GM23338 (cell line): ENCODE results near the gene ROBO1. TPM values are rescaled to one million over a fixed set of nuclear protein-coding genes. Genes with fewer than 3 reads are reported as not detected.

Experiments
- ATAC-seq: fragments of 200-7000 bp; cut with Tn5 transposase; 3 replicates; pipeline ENCODE4 v1.9.1; 2020
- DNase-seq: peaks from one replicate; pipeline ENCODE4 v3.0.0-alpha.2; 2015; ENCODE audit warnings: low spot score
- H2AFZ ChIP-seq: fragments of 200-600 bp; sonication (generic); 2 replicates; pipeline ENCODE4 v1.8.0; 2016; ENCODE audit warnings: antibody characterized with exemption, mild to moderate bottlenecking, moderate library complexity
- H3F3A ChIP-seq: fragments of 200-600 bp; sonication (generic); replicated peaks from 2 replicates; pipeline ENCODE4 v1.8.0; 2017; ENCODE audit warnings: antibody characterized with exemption, mixed run types, low read depth
- H3K27ac ChIP-seq: fragments of 200-600 bp; sonication (generic); 2 replicates; pipeline ENCODE4 v1.6.1; 2016; ENCODE audit warnings: low read depth
- H3K27me3 ChIP-seq: fragments of 200-600 bp; sonication (generic); 2 replicates; pipeline ENCODE4 v1.8.0; 2016; ENCODE audit warnings: mild to moderate bottlenecking, mixed run types, moderate library complexity; ENCODE audit not compliant: insufficient read depth
- H3K36me3 ChIP-seq: fragments of 200-600 bp; sonication (generic); 2 replicates; pipeline ENCODE4 v1.8.0; 2016; ENCODE audit warnings: mild to moderate bottlenecking; ENCODE audit not compliant: insufficient read depth
- H3K4me1 ChIP-seq: fragments of 200-600 bp; sonication (generic); 2 replicates; pipeline ENCODE4 v1.8.0; 2016; ENCODE audit warnings: mild to moderate bottlenecking, moderate library complexity; ENCODE audit not compliant: insufficient read depth
- H3K4me2 ChIP-seq: fragments of 200-600 bp; sonication (generic); 2 replicates; pipeline ENCODE4 v1.7.1; 2017; ENCODE audit warnings: mixed run types
- H3K4me3 ChIP-seq: fragments of 200-600 bp; sonication (generic); 2 replicates; pipeline ENCODE4 v1.6.1; 2016; ENCODE audit warnings: mixed run types
- H3K79me2 ChIP-seq: fragments of 200-600 bp; sonication (generic); replicated peaks from 2 replicates; pipeline ENCODE4 v1.8.0; 2017; ENCODE audit warnings: mild to moderate bottlenecking; ENCODE audit not compliant: insufficient read depth
- H3K9me2 ChIP-seq: fragments of 200-600 bp; sonication (generic); 2 replicates; pipeline ENCODE4 v1.8.0; 2017; ENCODE audit not compliant: insufficient read depth
- H4K20me1 ChIP-seq: fragments of 200-600 bp; sonication (generic); replicated peaks from 2 replicates; pipeline ENCODE4 v1.8.0; 2017; ENCODE audit warnings: mild to moderate bottlenecking; ENCODE audit not compliant: insufficient read depth
- H3K27ac Mint-ChIP-seq: 2 replicates; pipeline ENCODE4 v1.8.0; 2020; ENCODE audit warnings: inconsistent platforms, mild to moderate bottlenecking, moderate library complexity, mixed read lengths
- H3K27me3 Mint-ChIP-seq: 3 replicates; pipeline ENCODE4 v1.8.0; 2022; ENCODE audit warnings: low read depth, mild to moderate bottlenecking, moderate library complexity, mixed read lengths, inconsistent platforms; ENCODE audit not compliant: insufficient read depth, poor library complexity
- H3K36me3 Mint-ChIP-seq: 3 replicates; pipeline ENCODE4 v1.8.0; 2021; ENCODE audit warnings: low read depth, mild to moderate bottlenecking, inconsistent platforms, moderate library complexity, mixed read lengths
- H3K4me1 Mint-ChIP-seq: 3 replicates; pipeline ENCODE4 v1.8.0; 2020; ENCODE audit warnings: mild to moderate bottlenecking, inconsistent platforms, mixed read lengths
- H3K4me3 Mint-ChIP-seq: 3 replicates; pipeline ENCODE4 v1.8.0; 2021; ENCODE audit warnings: moderate library complexity, mild to moderate bottlenecking, inconsistent platforms, mixed read lengths
- H3K9me3 Mint-ChIP-seq: 3 replicates; pipeline ENCODE4 v1.8.0; 2020; ENCODE audit warnings: moderate library complexity, mild to moderate bottlenecking, inconsistent platforms, mixed read lengths
- CREB1 ChIP-seq: fragments of 250-450 bp; sonication (Bioruptor Pico); IDR thresholded peaks from 2 replicates; pipeline ENCODE4 v1.5.0; 2020; ENCODE audit warnings: low read depth, mild to moderate bottlenecking, moderate library complexity
- EZH2 ChIP-seq: fragments of 200-600 bp; sonication (generic); IDR thresholded peaks from one replicate; pipeline ENCODE4 v1.8.0; 2017; ENCODE audit warnings: antibody characterized with exemption, mild to moderate bottlenecking, low read depth; ENCODE audit not compliant: unreplicated experiment
- EZH2phosphoT487 ChIP-seq: fragments of 200-600 bp; sonication (generic); IDR thresholded peaks from one replicate; pipeline ENCODE4 v1.8.1; 2018; ENCODE audit warnings: antibody characterized with exemption; ENCODE audit not compliant: unreplicated experiment
- JUNB ChIP-seq: IDR thresholded peaks from one replicate; pipeline ENCODE4 v1.6.1; 2016; ENCODE audit warnings: antibody characterized with exemption; ENCODE audit not compliant: unreplicated experiment
- NANOG ChIP-seq: IDR thresholded peaks from 2 replicates; pipeline ENCODE4 v1.6.1; 2016; ENCODE audit warnings: antibody characterized with exemption, borderline replicate concordance
- POLR2AphosphoS5 ChIP-seq: IDR thresholded peaks from 2 replicates; pipeline ENCODE4 v1.6.1; 2016; ENCODE audit warnings: antibody characterized with exemption, low read depth
- STAT1 ChIP-seq: IDR thresholded peaks from one replicate; pipeline ENCODE4 v1.6.1; 2016; ENCODE audit warnings: antibody characterized with exemption; ENCODE audit not compliant: unreplicated experiment
- ZNF114 ChIP-seq: fragments of 250-450 bp; sonication (Bioruptor Pico); IDR thresholded peaks from 2 replicates; pipeline ENCODE4 v1.5.0; 2020; ENCODE audit warnings: mild to moderate bottlenecking, moderate library complexity
- ZNF331 ChIP-seq: fragments of 250-450 bp; sonication (Bioruptor Pico); IDR thresholded peaks from 2 replicates; pipeline ENCODE4 v1.5.0; 2020; ENCODE audit warnings: low read depth, mild to moderate bottlenecking, moderate library complexity
- polyA plus RNA-seq: library from polyadenylated mRNA; unstranded; fragments of >200 nt; fragmentation: Nextera tagmentation; extraction: Ambion mirVana; gene quantifications from 2 replicates; pipeline ENCODE4 v1.2.1, GENCODE V29; 2016
- total RNA-seq: library from RNA; depleted of rRNA; stranded (reverse); fragments of >200 nt; shearing (Covaris generic); gene quantifications from 2 replicates; pipeline ENCODE4 v1.2.3, GENCODE V29; 2014
- TF ChIP-seq, protein P1 (sequence below): IDR thresholded peaks from 2 replicates; pipeline ENCODE4 v1.6.1; 2016; ENCODE audit warnings: antibody characterized with exemption
- TF ChIP-seq, protein P2 (sequence below): fragments of 250-450 bp; sonication (Bioruptor Pico); IDR thresholded peaks from 2 replicates; pipeline ENCODE4 v1.5.0; 2020; ENCODE audit warnings: mild to moderate bottlenecking, moderate library complexity
- TF ChIP-seq, protein P3 (sequence below): IDR thresholded peaks from one replicate; pipeline ENCODE4 v1.6.1; 2018; ENCODE audit warnings: antibody characterized with exemption; ENCODE audit not compliant: unreplicated experiment
- TF ChIP-seq, protein P4 (sequence below), 2 experiments: fragments of 200-600 bp in 1 of 2; sonication (generic) in 1 of 2; conservative IDR thresholded peaks; 2 replicates each; pipeline versions ENCODE4 v1.5.1 to v1.6.1; 2016 to 2017; ENCODE audit warnings: antibody characterized with exemption in 2 of 2, low read depth in 2 of 2, mild to moderate bottlenecking in 2 of 2, moderate library complexity in 1 of 2

Gene ROBO1
- total and polyA plus RNA-seq, 2 experiments from 2014 or later = 19.2 to 78.3 TPM

DNA sequence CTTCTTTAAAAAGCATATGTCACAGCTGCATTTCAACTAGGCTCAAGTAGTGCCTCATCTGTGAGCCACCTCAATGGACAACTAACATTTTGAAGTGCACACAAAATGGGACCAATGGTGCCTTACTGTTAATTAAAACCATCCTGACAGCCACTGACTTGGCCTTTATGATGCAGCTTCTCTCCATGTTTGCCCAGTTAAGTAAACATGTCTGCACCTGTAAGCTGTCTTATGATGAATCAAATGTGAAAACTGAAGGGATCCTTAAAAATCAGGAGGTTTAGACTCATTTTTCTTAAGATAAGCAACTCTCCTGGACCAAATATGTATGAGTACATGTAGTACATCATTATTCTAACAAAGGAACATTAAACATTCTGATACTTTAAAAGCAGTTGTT, 861.6 kb downstream of the ROBO1 start:
- H3K79me2 ChIP-seq = peaks cover 10% of the 10 kb centered on the region; the same call in 1 of the 2 replicates
- Mint-ChIP-seq H3K27me3 (peaks cover 3% of the 10 kb centered on the region), H3K27ac (no peak overlapping the region), H3K4me3 (no peak overlapping the region), H3K9me3 (no peaks in the 10 kb centered on the region), H3K4me1 (peaks cover 9% of the 10 kb centered on the region; the same call in 2 of the 3 replicates), H3K36me3 (no peaks in the 10 kb centered on the region)
- no peak overlapping the region for H3K4me2 ChIP-seq
- ATAC-seq (no peak), DNase-seq (no peak)
- H3K27ac ChIP-seq = no peak overlapping the region
- no peaks in the 10 kb centered on the region for H3K36me3 ChIP-seq
- no peaks in the 10 kb centered on the region for H3K9me2 ChIP-seq
- H3K27me3 ChIP-seq = no peaks in the 10 kb centered on the region
- TF ChIP-seq ZNF114 (CRISPR knock-in tag) (no peak), EZH2 (no peak), JUNB (no peak), POLR2AphosphoS5 (no peak), CREB1 (CRISPR knock-in tag) (no peak), EZH2phosphoT487 (no peak), NANOG (no peak), STAT1 (no peak), ZNF331 (CRISPR knock-in tag) (no peak)
- TF ChIP-seq, protein P1, sequence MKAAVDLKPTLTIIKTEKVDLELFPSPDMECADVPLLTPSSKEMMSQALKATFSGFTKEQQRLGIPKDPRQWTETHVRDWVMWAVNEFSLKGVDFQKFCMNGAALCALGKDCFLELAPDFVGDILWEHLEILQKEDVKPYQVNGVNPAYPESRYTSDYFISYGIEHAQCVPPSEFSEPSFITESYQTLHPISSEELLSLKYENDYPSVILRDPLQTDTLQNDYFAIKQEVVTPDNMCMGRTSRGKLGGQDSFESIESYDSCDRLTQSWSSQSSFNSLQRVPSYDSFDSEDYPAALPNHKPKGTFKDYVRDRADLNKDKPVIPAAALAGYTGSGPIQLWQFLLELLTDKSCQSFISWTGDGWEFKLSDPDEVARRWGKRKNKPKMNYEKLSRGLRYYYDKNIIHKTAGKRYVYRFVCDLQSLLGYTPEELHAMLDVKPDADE = no peak
- TF ChIP-seq, protein P2, sequence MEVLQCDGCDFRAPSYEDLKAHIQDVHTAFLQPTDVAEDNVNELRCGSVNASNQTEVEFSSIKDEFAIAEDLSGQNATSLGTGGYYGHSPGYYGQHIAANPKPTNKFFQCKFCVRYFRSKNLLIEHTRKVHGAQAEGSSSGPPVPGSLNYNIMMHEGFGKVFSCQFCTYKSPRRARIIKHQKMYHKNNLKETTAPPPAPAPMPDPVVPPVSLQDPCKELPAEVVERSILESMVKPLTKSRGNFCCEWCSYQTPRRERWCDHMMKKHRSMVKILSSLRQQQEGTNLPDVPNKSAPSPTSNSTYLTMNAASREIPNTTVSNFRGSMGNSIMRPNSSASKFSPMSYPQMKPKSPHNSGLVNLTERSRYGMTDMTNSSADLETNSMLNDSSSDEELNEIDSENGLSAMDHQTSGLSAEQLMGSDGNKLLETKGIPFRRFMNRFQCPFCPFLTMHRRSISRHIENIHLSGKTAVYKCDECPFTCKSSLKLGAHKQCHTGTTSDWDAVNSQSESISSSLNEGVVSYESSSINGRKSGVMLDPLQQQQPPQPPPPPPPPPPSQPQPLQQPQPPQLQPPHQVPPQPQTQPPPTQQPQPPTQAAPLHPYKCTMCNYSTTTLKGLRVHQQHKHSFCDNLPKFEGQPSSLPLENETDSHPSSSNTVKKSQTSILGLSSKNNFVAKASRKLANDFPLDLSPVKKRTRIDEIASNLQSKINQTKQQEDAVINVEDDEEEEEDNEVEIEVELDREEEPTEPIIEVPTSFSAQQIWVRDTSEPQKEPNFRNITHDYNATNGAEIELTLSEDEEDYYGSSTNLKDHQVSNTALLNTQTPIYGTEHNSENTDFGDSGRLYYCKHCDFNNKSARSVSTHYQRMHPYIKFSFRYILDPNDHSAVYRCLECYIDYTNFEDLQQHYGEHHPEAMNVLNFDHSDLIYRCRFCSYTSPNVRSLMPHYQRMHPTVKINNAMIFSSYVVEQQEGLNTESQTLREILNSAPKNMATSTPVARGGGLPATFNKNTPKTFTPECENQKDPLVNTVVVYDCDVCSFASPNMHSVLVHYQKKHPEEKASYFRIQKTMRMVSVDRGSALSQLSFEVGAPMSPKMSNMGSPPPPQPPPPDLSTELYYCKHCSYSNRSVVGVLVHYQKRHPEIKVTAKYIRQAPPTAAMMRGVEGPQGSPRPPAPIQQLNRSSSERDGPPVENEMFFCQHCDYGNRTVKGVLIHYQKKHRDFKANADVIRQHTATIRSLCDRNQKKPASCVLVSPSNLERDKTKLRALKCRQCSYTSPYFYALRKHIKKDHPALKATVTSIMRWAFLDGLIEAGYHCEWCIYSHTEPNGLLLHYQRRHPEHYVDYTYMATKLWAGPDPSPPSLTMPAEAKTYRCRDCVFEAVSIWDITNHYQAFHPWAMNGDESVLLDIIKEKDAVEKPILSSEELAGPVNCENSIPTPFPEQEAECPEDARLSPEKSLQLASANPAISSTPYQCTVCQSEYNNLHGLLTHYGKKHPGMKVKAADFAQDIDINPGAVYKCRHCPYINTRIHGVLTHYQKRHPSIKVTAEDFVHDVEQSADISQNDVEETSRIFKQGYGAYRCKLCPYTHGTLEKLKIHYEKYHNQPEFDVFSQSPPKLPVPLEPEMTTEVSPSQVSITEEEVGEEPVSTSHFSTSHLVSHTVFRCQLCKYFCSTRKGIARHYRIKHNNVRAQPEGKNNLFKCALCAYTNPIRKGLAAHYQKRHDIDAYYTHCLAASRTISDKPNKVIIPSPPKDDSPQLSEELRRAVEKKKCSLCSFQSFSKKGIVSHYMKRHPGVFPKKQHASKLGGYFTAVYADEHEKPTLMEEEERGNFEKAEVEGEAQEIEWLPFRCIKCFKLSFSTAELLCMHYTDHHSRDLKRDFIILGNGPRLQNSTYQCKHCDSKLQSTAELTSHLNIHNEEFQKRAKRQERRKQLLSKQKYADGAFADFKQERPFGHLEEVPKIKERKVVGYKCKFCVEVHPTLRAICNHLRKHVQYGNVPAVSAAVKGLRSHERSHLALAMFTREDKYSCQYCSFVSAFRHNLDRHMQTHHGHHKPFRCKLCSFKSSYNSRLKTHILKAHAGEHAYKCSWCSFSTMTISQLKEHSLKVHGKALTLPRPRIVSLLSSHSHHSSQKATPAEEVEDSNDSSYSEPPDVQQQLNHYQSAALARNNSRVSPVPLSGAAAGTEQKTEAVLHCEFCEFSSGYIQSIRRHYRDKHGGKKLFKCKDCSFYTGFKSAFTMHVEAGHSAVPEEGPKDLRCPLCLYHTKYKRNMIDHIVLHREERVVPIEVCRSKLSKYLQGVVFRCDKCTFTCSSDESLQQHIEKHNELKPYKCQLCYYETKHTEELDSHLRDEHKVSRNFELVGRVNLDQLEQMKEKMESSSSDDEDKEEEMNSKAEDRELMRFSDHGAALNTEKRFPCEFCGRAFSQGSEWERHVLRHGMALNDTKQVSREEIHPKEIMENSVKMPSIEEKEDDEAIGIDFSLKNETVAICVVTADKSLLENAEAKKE (CRISPR knock-in tag) = no peak
- TF ChIP-seq, protein P3, sequence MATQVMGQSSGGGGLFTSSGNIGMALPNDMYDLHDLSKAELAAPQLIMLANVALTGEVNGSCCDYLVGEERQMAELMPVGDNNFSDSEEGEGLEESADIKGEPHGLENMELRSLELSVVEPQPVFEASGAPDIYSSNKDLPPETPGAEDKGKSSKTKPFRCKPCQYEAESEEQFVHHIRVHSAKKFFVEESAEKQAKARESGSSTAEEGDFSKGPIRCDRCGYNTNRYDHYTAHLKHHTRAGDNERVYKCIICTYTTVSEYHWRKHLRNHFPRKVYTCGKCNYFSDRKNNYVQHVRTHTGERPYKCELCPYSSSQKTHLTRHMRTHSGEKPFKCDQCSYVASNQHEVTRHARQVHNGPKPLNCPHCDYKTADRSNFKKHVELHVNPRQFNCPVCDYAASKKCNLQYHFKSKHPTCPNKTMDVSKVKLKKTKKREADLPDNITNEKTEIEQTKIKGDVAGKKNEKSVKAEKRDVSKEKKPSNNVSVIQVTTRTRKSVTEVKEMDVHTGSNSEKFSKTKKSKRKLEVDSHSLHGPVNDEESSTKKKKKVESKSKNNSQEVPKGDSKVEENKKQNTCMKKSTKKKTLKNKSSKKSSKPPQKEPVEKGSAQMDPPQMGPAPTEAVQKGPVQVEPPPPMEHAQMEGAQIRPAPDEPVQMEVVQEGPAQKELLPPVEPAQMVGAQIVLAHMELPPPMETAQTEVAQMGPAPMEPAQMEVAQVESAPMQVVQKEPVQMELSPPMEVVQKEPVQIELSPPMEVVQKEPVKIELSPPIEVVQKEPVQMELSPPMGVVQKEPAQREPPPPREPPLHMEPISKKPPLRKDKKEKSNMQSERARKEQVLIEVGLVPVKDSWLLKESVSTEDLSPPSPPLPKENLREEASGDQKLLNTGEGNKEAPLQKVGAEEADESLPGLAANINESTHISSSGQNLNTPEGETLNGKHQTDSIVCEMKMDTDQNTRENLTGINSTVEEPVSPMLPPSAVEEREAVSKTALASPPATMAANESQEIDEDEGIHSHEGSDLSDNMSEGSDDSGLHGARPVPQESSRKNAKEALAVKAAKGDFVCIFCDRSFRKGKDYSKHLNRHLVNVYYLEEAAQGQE = no peak
- TF ChIP-seq, protein P4, sequence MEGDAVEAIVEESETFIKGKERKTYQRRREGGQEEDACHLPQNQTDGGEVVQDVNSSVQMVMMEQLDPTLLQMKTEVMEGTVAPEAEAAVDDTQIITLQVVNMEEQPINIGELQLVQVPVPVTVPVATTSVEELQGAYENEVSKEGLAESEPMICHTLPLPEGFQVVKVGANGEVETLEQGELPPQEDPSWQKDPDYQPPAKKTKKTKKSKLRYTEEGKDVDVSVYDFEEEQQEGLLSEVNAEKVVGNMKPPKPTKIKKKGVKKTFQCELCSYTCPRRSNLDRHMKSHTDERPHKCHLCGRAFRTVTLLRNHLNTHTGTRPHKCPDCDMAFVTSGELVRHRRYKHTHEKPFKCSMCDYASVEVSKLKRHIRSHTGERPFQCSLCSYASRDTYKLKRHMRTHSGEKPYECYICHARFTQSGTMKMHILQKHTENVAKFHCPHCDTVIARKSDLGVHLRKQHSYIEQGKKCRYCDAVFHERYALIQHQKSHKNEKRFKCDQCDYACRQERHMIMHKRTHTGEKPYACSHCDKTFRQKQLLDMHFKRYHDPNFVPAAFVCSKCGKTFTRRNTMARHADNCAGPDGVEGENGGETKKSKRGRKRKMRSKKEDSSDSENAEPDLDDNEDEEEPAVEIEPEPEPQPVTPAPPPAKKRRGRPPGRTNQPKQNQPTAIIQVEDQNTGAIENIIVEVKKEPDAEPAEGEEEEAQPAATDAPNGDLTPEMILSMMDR (conservative IDR thresholded peaks at IDR 0.05; ENCODE audit: low read depth in 2 of 2) = no peak
- peaks cover 5% of the 10 kb centered on the region; the same call in 1 of the 2 replicates for H4K20me1 ChIP-seq
- H3K4me1 ChIP-seq = no peaks in the 10 kb centered on the region
- no peaks in the 10 kb centered on the region for H3F3A ChIP-seq
- no peak overlapping the region for H2AFZ ChIP-seq
- H3K4me3 ChIP-seq = no peak overlapping the region
